Measurements from ENCODE around the gene SPACA6.
"Not testable (repeated sequence)": the region's sequence is repeated elsewhere in the genome, so short reads cannot be mapped to it uniquely, and the experiment has no call there.

SPACA6 gene

GRCh38 chr19:51706885-51707284 lies 13.8 kb downstream of the SPACA6 start:
- DNase-seq = no peak

- peak; percentile 9 for DNase-seq
These were observed 15.7 kb downstream of the SPACA6 start for GRCh38 chr19:51708811-51709210.

- no peak for DNase-seq
These were observed 16.4 kb downstream of the SPACA6 start for GRCh38 chr19:51709575-51709974.

- peak; percentile 40 for DNase-seq
These were observed 17.0 kb downstream of the SPACA6 start for GRCh38 chr19:51710163-51710562.

- DNase-seq = no peak
These were observed 18.6 kb downstream of the SPACA6 start for GRCh38 chr19:51711702-51712101.

GRCh38 chr19:51712461-51713081 lies 19.4 kb downstream of the SPACA6 start:
- peak; percentile 50 for DNase-seq

- DNase-seq = no peak
These were observed 20.5 kb downstream of the SPACA6 start for GRCh38 chr19:51713319-51714285.

- no peak for DNase-seq
These were observed 21.7 kb downstream of the SPACA6 start for GRCh38 chr19:51714848-51715247.

- no peak for DNase-seq
These were observed 22.7 kb downstream of the SPACA6 start for GRCh38 chr19:51715850-51716249.

- DNase-seq = no peak
These were observed 23.8 kb downstream of the SPACA6 start for GRCh38 chr19:51716925-51717324.

GRCh38 chr19:51719251-51719988 lies 26.3 kb downstream of the SPACA6 start:
- no peak for DNase-seq

- DNase-seq = no peak
These were observed 28.8 kb downstream of the SPACA6 start for GRCh38 chr19:51721905-51722304.

GRCh38 chr19:51722492-51722891 lies 29.4 kb downstream of the SPACA6 start:
- no peak for DNase-seq

- peak; percentile 23 for DNase-seq
These were observed 31.4 kb downstream of the SPACA6 start for GRCh38 chr19:51724543-51724942.

GRCh38 chr19:51726049-51726448 lies 32.9 kb downstream of the SPACA6 start:
- peak; percentile 84 for DNase-seq

GRCh38 chr19:51727349-51727880 lies 34.3 kb downstream of the SPACA6 start:
- peak; percentile 40 for DNase-seq

- peak; percentile 54 for DNase-seq
These were observed 36.7 kb downstream of the SPACA6 start for GRCh38 chr19:51729781-51730180.

GRCh38 chr19:51733742-51734522 lies 40.8 kb downstream of the SPACA6 start:
- DNase-seq = no peak

- DNase-seq = peak; percentile 84
These were observed 42.8 kb downstream of the SPACA6 start for GRCh38 chr19:51735759-51736449.

GRCh38 chr19:51737389-51737788 lies 44.3 kb downstream of the SPACA6 start:
- DNase-seq = no peak

- DNase-seq = no peak
These were observed 44.8 kb downstream of the SPACA6 start for GRCh38 chr19:51737924-51738323.

- DNase-seq = not testable (repeated sequence)
These were observed 45.4 kb downstream of the SPACA6 start for GRCh38 chr19:51738523-51738922.
